IMR-90 (cell line): ENCODE data around the gene MPIG6B. TPM values are rescaled to one million over a fixed set of nuclear protein-coding genes. Genes with fewer than 3 reads are reported as not detected.

Experiments used
- ATAC-seq: fragments of 200-7000 bp; cut with Tn5 transposase; 2 replicates; pipeline ENCODE4 v1.9.1; 2020; ENCODE audit warnings: low read depth, mild to moderate bottlenecking, moderate library complexity
- BruUV-seq: library from RNA; stranded (reverse); fragments of 400-500 nt; replicated peaks from 2 replicates; lab custom pipeline; 2021; lab: Mats Ljungman, UMichigan
- CTCF ChIA-PET: fragments of 300-600 bp; formaldehyde crosslinking; extraction: SDS; loops from one replicate; lab custom pipeline; 2021; ENCODE audit warnings: antibody characterized with exemption; lab: Yijun Ruan, JAX
- POLR2A ChIA-PET: fragments of 300-600 bp; sonication (Branson Sonifier 250); formaldehyde crosslinking; loops from one replicate; lab custom pipeline; 2022; ENCODE audit warnings: antibody characterized with exemption; ENCODE audit not compliant: unreplicated experiment; lab: Charles Lee
- DNase-seq: peaks from one replicate; pipeline ENCODE4 v3.0.0; 2013
- H2AFZ ChIP-seq: replicated peaks from 2 replicates; pipeline ENCODE3; 2013; ENCODE audit warnings: low read length, mild to moderate bottlenecking; ENCODE audit not compliant: poor library complexity
- H2AK5ac ChIP-seq: 2 replicates; pipeline ENCODE4 v1.6.1; 2013; ENCODE audit warnings: low read depth, low read length, inconsistent platforms
- H2AK9ac ChIP-seq: replicated peaks from 2 replicates; pipeline ENCODE3; 2013; ENCODE audit warnings: mild to moderate bottlenecking, low read depth, low read length, moderate library complexity; ENCODE audit not compliant: poor library complexity
- H2BK120ac ChIP-seq: 2 replicates; pipeline ENCODE4 v1.6.1; 2013; ENCODE audit warnings: low read depth, low read length, inconsistent platforms
- H2BK15ac ChIP-seq: 3 replicates; pipeline ENCODE4 v1.6.1; 2013; ENCODE audit warnings: low read depth, low read length, inconsistent platforms
- H2BK20ac ChIP-seq: 2 replicates; pipeline ENCODE4 v1.6.1; 2013; ENCODE audit warnings: low read depth, mild to moderate bottlenecking, inconsistent platforms, low read length, moderate library complexity
- H2BK5ac ChIP-seq: 2 replicates; pipeline ENCODE4 v1.6.1; 2013; ENCODE audit warnings: mild to moderate bottlenecking, low read depth, low read length, inconsistent platforms; ENCODE audit not compliant: poor library complexity, severe bottlenecking
- H3K14ac ChIP-seq: replicated peaks from 2 replicates; pipeline ENCODE4 v1.6.1; 2013; ENCODE audit warnings: low read depth, low read length, inconsistent platforms
- H3K18ac ChIP-seq: 2 replicates; pipeline ENCODE4 v1.6.1; 2013; ENCODE audit warnings: low read depth, low read length, control low read depth
- H3K23ac ChIP-seq: 2 replicates; pipeline ENCODE4 v1.6.1; 2013; ENCODE audit warnings: low read depth, low read length, inconsistent platforms
- H3K27ac ChIP-seq: 2 replicates; pipeline ENCODE4 v1.5.1; 2013; ENCODE audit warnings: mild to moderate bottlenecking, control low read depth, low read length; ENCODE audit not compliant: insufficient read depth
- H3K27me3 ChIP-seq: 2 replicates; pipeline ENCODE4 v1.6.1; 2013; ENCODE audit warnings: low read length; ENCODE audit not compliant: control insufficient read depth, insufficient read depth
- H3K36me3 ChIP-seq: 2 replicates; pipeline ENCODE4 v1.6.1; 2013; ENCODE audit warnings: low read length, mixed read lengths; ENCODE audit not compliant: control insufficient read depth, insufficient read depth
- H3K4ac ChIP-seq: 2 replicates; pipeline ENCODE4 v1.6.1; 2013; ENCODE audit warnings: low read depth, low read length, inconsistent platforms
- H3K4me1 ChIP-seq: 2 replicates; pipeline ENCODE4 v1.6.1; 2013; ENCODE audit warnings: low read length, mixed read lengths; ENCODE audit not compliant: control insufficient read depth, insufficient read depth
- H3K4me2 ChIP-seq: 2 replicates; pipeline ENCODE4 v1.6.1; 2013; ENCODE audit warnings: low read depth, mild to moderate bottlenecking, control low read depth, low read length, moderate library complexity
- H3K4me3 ChIP-seq: 2 replicates; pipeline ENCODE4 v1.5.1; 2013; ENCODE audit warnings: low read depth, mild to moderate bottlenecking, control low read depth, low read length, moderate library complexity; ENCODE audit not compliant: insufficient read depth
- H3K56ac ChIP-seq: 2 replicates; pipeline ENCODE4 v1.6.1; 2013; ENCODE audit warnings: low read length, inconsistent platforms; ENCODE audit not compliant: insufficient read depth; ENCODE audit errors: extremely low read depth
- H3K79me1 ChIP-seq, 2 experiments: 2 replicates each; pipeline ENCODE4 v1.6.1; 2013; ENCODE audit warnings: low read length in 2 of 2, inconsistent platforms in 1 of 2, low read depth in 1 of 2
- H3K9ac ChIP-seq: 2 replicates; pipeline ENCODE4 v1.6.1; 2013; ENCODE audit warnings: low read depth, low read length, control low read depth
- H3K9me1 ChIP-seq: 2 replicates; pipeline ENCODE4 v1.6.1; 2013; ENCODE audit warnings: low read length, inconsistent platforms; ENCODE audit not compliant: insufficient read depth
- H3K9me3 ChIP-seq: 2 replicates; pipeline ENCODE4 v1.6.1; 2013; ENCODE audit warnings: low read length; ENCODE audit not compliant: control insufficient read depth, insufficient read depth
- H4K20me1 ChIP-seq: 2 replicates; pipeline ENCODE4 v1.6.1; 2013; ENCODE audit warnings: low read length, inconsistent platforms; ENCODE audit not compliant: insufficient read depth
- H4K5ac ChIP-seq: 2 replicates; pipeline ENCODE4 v1.6.1; 2013; ENCODE audit warnings: mild to moderate bottlenecking, low read depth, low read length, control low read depth
- H4K8ac ChIP-seq, 2 experiments: 2 replicates each; pipeline ENCODE4 v1.6.1; 2013; ENCODE audit warnings: low read depth in 2 of 2, low read length in 2 of 2, control low read depth in 1 of 2, inconsistent platforms in 1 of 2
- H4K91ac ChIP-seq: 2 replicates; pipeline ENCODE4 v1.6.1; 2013; ENCODE audit warnings: low read depth, low read length, inconsistent platforms; ENCODE audit not compliant: insufficient read depth
- BHLHE40 ChIP-seq: fragments of 150-350 bp; IDR thresholded peaks from 2 replicates; pipeline ENCODE4 v1.6.1; 2016; ENCODE audit warnings: mild to moderate bottlenecking, low read depth, low read length
- NFE2L2 ChIP-seq: fragments of 150-350 bp; IDR thresholded peaks from 2 replicates; pipeline ENCODE4 v1.6.1; 2016; ENCODE audit warnings: low read depth, mild to moderate bottlenecking, low read length
- POLR2A ChIP-seq: IDR thresholded peaks from 2 replicates; pipeline ENCODE4 v1.6.1; 2012; ENCODE audit warnings: mild to moderate bottlenecking, low read depth, low read length
- SMC3 ChIP-seq: fragments of 150-350 bp; IDR thresholded peaks from 2 replicates; pipeline ENCODE4 v1.6.1; 2016; ENCODE audit warnings: low read depth, mild to moderate bottlenecking, antibody characterized with exemption, low read length, moderate library complexity
- WGBS, 2 experiments: methylation state at CpG; one replicate each; pipeline versions ENCODE4 v1.1.5 to v1.1.7; 2013; ENCODE audit warnings: missing lambda C conversion rate in 2 of 2; ENCODE audit not compliant: insufficient read length in 1 of 2; ENCODE audit errors: extremely low coverage in 2 of 2; 5-methylcytosine and 5-hydroxymethylcytosine counted together
- dilution Hi-C: fragments of 300-500 bp; cut with HindIII; formaldehyde crosslinking; loops from one replicate; pipeline ENCODE4 v1.14.3; 2018; ENCODE audit warnings: low sequenced_read_pairs; ENCODE audit not compliant: unreplicated experiment
- in situ Hi-C: fragments of 300-500 bp; cut with MboI; formaldehyde crosslinking; loops from 3 replicates; pipeline ENCODE4 v1.14.3; 2019; ENCODE audit warnings: low sequenced_read_pairs, inconsistent platforms, mixed read lengths
- intact Hi-C: fragments of 100-400 bp; cut with micrococcal nuclease; formaldehyde crosslinking; loops from 2 replicates; pipeline ENCODE4 v1.10.0; 2022
- polyA plus RNA-seq, 3 experiments: library from polyadenylated mRNA; depleted of rRNA; stranded (reverse); fragments of >200 nt; gene quantifications; 2 replicates each; pipeline ENCODE4 v1.2.3, GENCODE V29; 2012; ENCODE audit warnings: low replicate concordance in 1 of 3
- total RNA-seq: library from RNA; depleted of rRNA; stranded (reverse); fragments of >200 nt; gene quantifications from 2 replicates; pipeline ENCODE4 v1.2.3, GENCODE V29; 2012
- TF ChIP-seq, protein P1 (sequence below): fragments of 150-350 bp; IDR thresholded peaks from 2 replicates; pipeline ENCODE4 v1.6.1; 2017; ENCODE audit warnings: mild to moderate bottlenecking, antibody characterized with exemption, low read length, low read depth
- TF ChIP-seq, protein P2 (sequence below): fragments of 150-350 bp; IDR thresholded peaks from 2 replicates; pipeline ENCODE4 v1.6.1; 2016; ENCODE audit warnings: low read depth, mild to moderate bottlenecking, low read length, moderate library complexity, borderline replicate concordance
- TF ChIP-seq, protein P3 (sequence below): conservative IDR thresholded peaks from 2 replicates; pipeline ENCODE4 v1.5.1; 2012; ENCODE audit warnings: mild to moderate bottlenecking, low read depth, low read length, improper control_type of control experiment

Gene MPIG6B
- total and polyA plus RNA-seq, 2 of the 4 experiments (the other 2 are of a cell fraction): not detected

DNA sequence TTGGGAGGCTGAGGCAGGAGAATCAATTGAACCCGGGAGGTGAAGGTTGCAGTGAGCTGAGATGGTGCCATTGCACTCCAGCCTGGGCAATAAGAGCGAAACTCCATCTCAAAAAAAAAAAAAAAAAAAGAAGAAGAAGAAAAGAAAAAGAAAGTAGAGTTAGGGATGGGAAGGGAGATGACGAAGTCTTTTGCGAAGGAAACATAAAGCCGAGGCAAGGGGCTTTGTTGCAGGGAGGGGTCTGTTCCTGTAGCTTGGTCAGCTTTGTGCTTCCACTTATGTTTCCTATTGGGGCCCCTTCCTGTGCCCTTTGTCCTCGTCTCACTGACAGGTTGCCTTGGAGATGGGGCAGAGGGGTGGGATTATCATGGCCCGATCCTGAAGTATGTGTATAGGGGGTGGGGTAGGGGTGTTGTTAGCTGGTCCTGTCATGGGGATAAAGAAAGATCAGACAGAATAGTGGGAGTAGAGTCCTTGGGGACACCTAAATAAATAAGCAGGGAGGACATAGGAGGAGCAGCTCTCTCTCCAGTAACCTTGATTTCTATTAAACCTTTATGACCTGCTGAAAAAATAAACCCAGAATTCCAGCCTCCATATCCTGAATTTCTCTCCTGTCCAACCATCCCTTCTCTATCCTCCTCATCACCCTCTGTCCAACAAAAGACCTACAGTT lies 14.3 kb downstream of the MPIG6B start (continued):
- TF ChIP-seq BHLHE40: no peak

DNA sequence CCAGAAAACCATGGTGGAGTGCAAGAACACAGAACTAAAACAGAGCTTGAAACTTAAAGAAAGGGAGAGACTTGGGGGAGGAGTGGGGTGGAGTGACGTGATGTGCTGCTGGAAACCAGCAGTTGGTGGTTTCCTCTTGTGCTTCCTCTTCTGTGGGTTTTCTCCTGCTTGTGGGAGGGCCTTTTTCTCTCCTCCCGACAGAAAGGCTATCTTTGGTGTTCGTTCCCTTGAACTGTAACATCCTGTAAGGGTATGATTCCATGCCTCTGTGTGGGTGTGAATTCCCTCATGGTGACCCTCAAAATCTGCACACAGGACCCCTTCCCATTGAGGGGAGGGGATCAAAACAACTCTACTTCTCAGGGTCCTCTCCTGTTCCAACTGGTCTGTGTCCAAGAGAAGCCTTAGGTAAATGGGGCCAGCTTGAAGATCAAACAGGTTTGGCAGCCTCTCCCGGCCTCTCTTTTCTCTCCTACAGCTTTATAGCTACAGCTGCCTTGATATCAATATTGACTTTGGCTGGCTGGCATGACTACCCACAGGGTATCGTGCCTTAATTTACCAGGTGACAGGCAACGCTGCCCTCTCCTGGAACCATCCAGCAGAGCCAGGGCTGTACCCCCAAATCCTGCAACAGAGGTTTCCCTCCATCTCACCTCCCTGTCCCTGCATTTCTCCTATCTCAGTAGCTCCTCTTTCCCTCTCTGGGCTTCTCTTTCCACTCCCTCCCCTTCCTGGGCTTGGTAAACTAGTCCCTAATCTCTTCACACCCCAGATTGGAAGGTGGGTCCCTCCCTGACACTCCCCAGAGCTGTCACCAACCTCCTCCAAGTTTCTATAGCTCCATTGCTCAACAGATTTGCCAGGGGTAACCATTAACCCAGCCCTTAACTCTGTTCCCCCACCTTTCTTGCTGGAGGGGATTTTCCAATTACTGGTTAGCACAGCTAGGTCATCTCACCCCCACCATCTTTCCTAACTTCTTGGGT lies 15.1 kb downstream of the MPIG6B start:
- Histone ChIP-seq H3K14ac (peak overlapping the region; percentile 95), H4K91ac (peak overlapping the region; percentile 94), H2AK9ac (peak overlapping the region; percentile 83), H3K36me3 (peaks cover 15% of the 10 kb centered on the region), H2BK5ac (peak overlapping the region; percentile 92), H4K8ac (peak overlapping the region; percentile 63 to 97), H3K27me3 (no peaks in the 10 kb centered on the region), H3K27ac (peak overlapping the region; percentile 62), H2BK120ac (peak overlapping the region; percentile 87), H3K9me3 (no peaks in the 10 kb centered on the region), H2BK20ac (peak overlapping the region; percentile 76), H2BK15ac (peak overlapping the region; percentile 71; the same call in 2 of the 3 replicates), H3K4me3 (peak overlapping the region; percentile 2; the same call in 1 of the 2 replicates), H3K23ac (peak overlapping the region; percentile 89), H3K4me1 (peaks cover 18% of the 10 kb centered on the region), H2AK5ac (peak overlapping the region; percentile 70), H4K20me1 (peaks cover 18% of the 10 kb centered on the region), H3K4me2 (peak overlapping the region; percentile 68), H3K9ac (peak overlapping the region; percentile 32), H3K79me1 (peaks cover 13 to 72% of the 10 kb centered on the region in 2 experiments; a peak in 3 of 4 replicates), H3K9me1 (peaks cover 18% of the 10 kb centered on the region), H2AFZ (peak overlapping the region; percentile 83), H4K5ac (peak overlapping the region; percentile 81), H3K4ac (peak overlapping the region; percentile 93), H3K18ac (peak overlapping the region; percentile 60), H3K56ac (peak overlapping the region; percentile 75)
- DNase-seq (peak; percentile 89), ATAC-seq (peak; percentile 24)
- in situ Hi-C loops: no loop called here
- intact Hi-C loops: loop anchor here (2.0 kb wide), 1 partner anchor 57 kb away; the partner anchor contains the start of gene VARS1
- TF ChIP-seq, protein P1, sequence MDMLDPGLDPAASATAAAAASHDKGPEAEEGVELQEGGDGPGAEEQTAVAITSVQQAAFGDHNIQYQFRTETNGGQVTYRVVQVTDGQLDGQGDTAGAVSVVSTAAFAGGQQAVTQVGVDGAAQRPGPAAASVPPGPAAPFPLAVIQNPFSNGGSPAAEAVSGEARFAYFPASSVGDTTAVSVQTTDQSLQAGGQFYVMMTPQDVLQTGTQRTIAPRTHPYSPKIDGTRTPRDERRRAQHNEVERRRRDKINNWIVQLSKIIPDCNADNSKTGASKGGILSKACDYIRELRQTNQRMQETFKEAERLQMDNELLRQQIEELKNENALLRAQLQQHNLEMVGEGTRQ: no peak
- TF ChIP-seq, protein P2, sequence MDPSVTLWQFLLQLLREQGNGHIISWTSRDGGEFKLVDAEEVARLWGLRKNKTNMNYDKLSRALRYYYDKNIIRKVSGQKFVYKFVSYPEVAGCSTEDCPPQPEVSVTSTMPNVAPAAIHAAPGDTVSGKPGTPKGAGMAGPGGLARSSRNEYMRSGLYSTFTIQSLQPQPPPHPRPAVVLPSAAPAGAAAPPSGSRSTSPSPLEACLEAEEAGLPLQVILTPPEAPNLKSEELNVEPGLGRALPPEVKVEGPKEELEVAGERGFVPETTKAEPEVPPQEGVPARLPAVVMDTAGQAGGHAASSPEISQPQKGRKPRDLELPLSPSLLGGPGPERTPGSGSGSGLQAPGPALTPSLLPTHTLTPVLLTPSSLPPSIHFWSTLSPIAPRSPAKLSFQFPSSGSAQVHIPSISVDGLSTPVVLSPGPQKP: no peak
- TF ChIP-seq NFE2L2 (no peak), POLR2A (peak; percentile 55), SMC3 (peak; percentile 21; the same call in 1 of the 2 replicates)
- TF ChIP-seq, protein P3, sequence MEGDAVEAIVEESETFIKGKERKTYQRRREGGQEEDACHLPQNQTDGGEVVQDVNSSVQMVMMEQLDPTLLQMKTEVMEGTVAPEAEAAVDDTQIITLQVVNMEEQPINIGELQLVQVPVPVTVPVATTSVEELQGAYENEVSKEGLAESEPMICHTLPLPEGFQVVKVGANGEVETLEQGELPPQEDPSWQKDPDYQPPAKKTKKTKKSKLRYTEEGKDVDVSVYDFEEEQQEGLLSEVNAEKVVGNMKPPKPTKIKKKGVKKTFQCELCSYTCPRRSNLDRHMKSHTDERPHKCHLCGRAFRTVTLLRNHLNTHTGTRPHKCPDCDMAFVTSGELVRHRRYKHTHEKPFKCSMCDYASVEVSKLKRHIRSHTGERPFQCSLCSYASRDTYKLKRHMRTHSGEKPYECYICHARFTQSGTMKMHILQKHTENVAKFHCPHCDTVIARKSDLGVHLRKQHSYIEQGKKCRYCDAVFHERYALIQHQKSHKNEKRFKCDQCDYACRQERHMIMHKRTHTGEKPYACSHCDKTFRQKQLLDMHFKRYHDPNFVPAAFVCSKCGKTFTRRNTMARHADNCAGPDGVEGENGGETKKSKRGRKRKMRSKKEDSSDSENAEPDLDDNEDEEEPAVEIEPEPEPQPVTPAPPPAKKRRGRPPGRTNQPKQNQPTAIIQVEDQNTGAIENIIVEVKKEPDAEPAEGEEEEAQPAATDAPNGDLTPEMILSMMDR: peak; percentile 30; the same call in 1 of the 2 replicates
- POLR2A ChIA-PET: no interaction called here
- WGBS, 2 experiments: 20% methylated on average over 1 of the region's 6 CpGs; no CpG with 5 or more reads in 1 of the 2 experiments
- dilution Hi-C loops: no loop called here
- BruUV-seq: no TSS peak
- CTCF ChIA-PET: interaction anchor here (0.6 to 1.3 kb wide), 11 partner anchors 9 to 1181 kb away, joined by 3 to 10 read pairs (median 3); partner anchors contain the start of genes ABHD16A, NFKBIL1 and PRR3
